GM12878 (cell line): ENCODE results near the gene BCS1L. TPM values are rescaled to one million over a fixed set of nuclear protein-coding genes. Genes with fewer than 3 reads are reported as not detected.

ENCODE experiments used
- ATF2 ChIP-seq: IDR thresholded peaks from 2 replicates; pipeline ENCODE4 v1.6.1; 2012; ENCODE audit warnings: low read length, inconsistent platforms
- CBX3 ChIP-seq: fragments of 200-600 bp; sonication (generic); IDR thresholded peaks from 2 replicates; pipeline ENCODE4 v1.6.1; 2016; ENCODE audit warnings: low read depth, borderline replicate concordance
- ETV6 ChIP-seq, 2 experiments: fragments of 450-650 bp in 1 of 2; IDR thresholded peaks in 1 of 2; conservative IDR thresholded peaks in 1 of 2; 2 replicates each; pipeline ENCODE4 v1.6.1; 2014; ENCODE audit warnings: antibody characterized with exemption in 1 of 2, borderline replicate concordance in 1 of 2, low read depth in 1 of 2, mild to moderate bottlenecking in 1 of 2, moderate library complexity in 1 of 2
- FOXM1 ChIP-seq: IDR thresholded peaks from 2 replicates; pipeline ENCODE4 v1.6.1; 2012; ENCODE audit warnings: low read depth, mild to moderate bottlenecking, inconsistent platforms, low read length, moderate library complexity
- HDAC6 ChIP-seq: fragments of 200-600 bp; sonication (generic); IDR thresholded peaks from one replicate; pipeline ENCODE4 v1.8.0; 2017; ENCODE audit warnings: antibody characterized with exemption; ENCODE audit not compliant: unreplicated experiment
- IKZF2 ChIP-seq, 2 experiments: fragments of 450-650 bp; IDR thresholded peaks; 2 replicates each; pipeline ENCODE4 v1.6.1; 2017; ENCODE audit warnings: mild to moderate bottlenecking in 2 of 2, moderate library complexity in 2 of 2
- KAT2A ChIP-seq: conservative IDR thresholded peaks from 2 replicates; pipeline ENCODE4 v1.6.1; 2011; ENCODE audit warnings: low read depth, low read length; ENCODE audit not compliant: control insufficient read depth
- MYB ChIP-seq: fragments of 150-350 bp; IDR thresholded peaks from 2 replicates; pipeline ENCODE4 v1.6.1; 2014; ENCODE audit warnings: mild to moderate bottlenecking, low read depth, low read length, borderline replicate concordance
- PKNOX1 ChIP-seq: fragments of 450-650 bp; IDR thresholded peaks from 2 replicates; pipeline ENCODE4 v1.6.1; 2016; ENCODE audit warnings: mild to moderate bottlenecking
- POLR2AphosphoS2 ChIP-seq: IDR thresholded peaks from 2 replicates; pipeline ENCODE4 v1.6.1; 2011; ENCODE audit warnings: low read depth, mild to moderate bottlenecking, low read length, improper control_type of control experiment, moderate library complexity
- PRDM15 ChIP-seq: fragments of 450-650 bp; formaldehyde crosslinking; IDR thresholded peaks from 2 replicates; pipeline ENCODE4 v1.4.0; 2020; ENCODE audit warnings: mild to moderate bottlenecking, moderate library complexity
- RUNX3 ChIP-seq: IDR thresholded peaks from 2 replicates; pipeline ENCODE4 v1.6.1; 2012; ENCODE audit warnings: low read length, inconsistent platforms
- SMC3 ChIP-seq: IDR thresholded peaks from 2 replicates; pipeline ENCODE4 v1.6.1; 2011; ENCODE audit warnings: low read length, improper control_type of control experiment, borderline replicate concordance
- SREBF1 ChIP-seq: IDR thresholded peaks from 2 replicates; pipeline ENCODE4 v1.6.1; 2012; ENCODE audit warnings: mild to moderate bottlenecking, low read length
- polyA plus RNA-seq, 11 experiments: library from polyadenylated mRNA; depleted of rRNA in 4 of 11; unstranded in 6 of 11; stranded (reverse) in 5 of 11; fragments of >200 nt; fragmentation: Nextera tagmentation in 4 of 11; fragmentation: Illumina TruSeq in 1 of 11; extraction: Ambion mirVana in 4 of 11; extraction: Trizol in 1 of 11; gene quantifications; 1 replicate in 1 of 11; 2 replicates in 10 of 11; pipeline versions ENCODE4 v1.2.1 to v1.2.3, GENCODE V29; 2011 to 2016; ENCODE audit warnings: inconsistent platforms in 2 of 11, missing spikeins in 2 of 11, low read depth in 1 of 11
- total RNA-seq, 4 experiments: library from RNA; depleted of rRNA in 3 of 4; stranded (reverse); fragments of >200 nt in 3 of 4; fragmentation: Illumina TruSeq in 1 of 4; extraction: Trizol in 1 of 4; gene quantifications; 2 replicates each; pipeline versions ENCODE4 v1.2.1 to v1.2.3, GENCODE V29; 2013 to 2021
- TF ChIP-seq, protein P1 (sequence below): fragments of 450-650 bp; formaldehyde crosslinking; IDR thresholded peaks from 2 replicates; pipeline ENCODE4 v1.4.0; 2022; ENCODE audit warnings: mild to moderate bottlenecking, moderate library complexity
- TF ChIP-seq, protein P2 (sequence below): IDR thresholded peaks from 2 replicates; pipeline ENCODE4 v1.6.1; 2011; ENCODE audit warnings: borderline replicate concordance, low read depth, mild to moderate bottlenecking, moderate library complexity, low read length; ENCODE audit not compliant: insufficient read depth, poor library complexity, severe bottlenecking

The BCS1L gene
- total and polyA plus RNA-seq, 10 of the 15 experiments (the other 5 are each of a cell fraction or from before 2014, with no cell fraction given): 40.4 to 114 (median 65.2) TPM

- TF ChIP-seq PRDM15 (CRISPR knock-in tag): no peak
- no peak for TF ChIP-seq KAT2A
- no peak for TF ChIP-seq MYB
- TF ChIP-seq, protein P1, sequence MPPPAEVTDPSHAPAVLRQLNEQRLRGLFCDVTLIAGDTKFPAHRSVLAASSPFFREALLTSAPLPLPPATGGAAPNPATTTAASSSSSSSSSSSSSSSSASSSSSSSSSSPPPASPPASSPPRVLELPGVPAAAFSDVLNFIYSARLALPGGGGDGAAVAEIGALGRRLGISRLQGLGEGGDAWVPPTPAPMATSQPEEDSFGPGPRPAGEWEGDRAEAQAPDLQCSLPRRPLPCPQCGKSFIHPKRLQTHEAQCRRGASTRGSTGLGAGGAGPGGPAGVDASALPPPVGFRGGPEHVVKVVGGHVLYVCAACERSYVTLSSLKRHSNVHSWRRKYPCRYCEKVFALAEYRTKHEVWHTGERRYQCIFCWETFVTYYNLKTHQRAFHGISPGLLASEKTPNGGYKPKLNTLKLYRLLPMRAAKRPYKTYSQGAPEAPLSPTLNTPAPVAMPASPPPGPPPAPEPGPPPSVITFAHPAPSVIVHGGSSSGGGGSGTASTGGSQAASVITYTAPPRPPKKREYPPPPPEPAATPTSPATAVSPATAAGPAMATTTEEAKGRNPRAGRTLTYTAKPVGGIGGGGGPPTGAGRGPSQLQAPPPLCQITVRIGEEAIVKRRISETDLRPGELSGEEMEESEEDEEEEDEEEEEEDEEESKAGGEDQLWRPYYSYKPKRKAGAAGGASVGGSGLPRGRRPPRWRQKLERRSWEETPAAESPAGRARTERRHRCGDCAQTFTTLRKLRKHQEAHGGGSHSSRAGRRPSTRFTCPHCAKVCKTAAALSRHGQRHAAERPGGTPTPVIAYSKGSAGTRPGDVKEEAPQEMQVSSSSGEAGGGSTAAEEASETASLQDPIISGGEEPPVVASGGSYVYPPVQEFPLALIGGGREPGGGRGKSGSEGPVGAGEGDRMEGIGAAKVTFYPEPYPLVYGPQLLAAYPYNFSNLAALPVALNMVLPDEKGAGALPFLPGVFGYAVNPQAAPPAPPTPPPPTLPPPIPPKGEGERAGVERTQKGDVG (CRISPR knock-in tag): no peak
- no peak for TF ChIP-seq ATF2
- no peak for TF ChIP-seq CBX3
- TF ChIP-seq RUNX3: peak; percentile 82
- TF ChIP-seq IKZF2 (IDR thresholded peaks at IDR 0.05): peak; percentile 26 to 42; a peak in 1 of 4 replicates
- 0 out of 4 replicates have a peak, but pooled peaks of 1 of the 2 experiments have one; percentile 13 for TF ChIP-seq ETV6 (conservative IDR thresholded peaks at IDR 0.05 in 1 of 2, IDR thresholded peaks at IDR 0.05 in 1 of 2; ENCODE audit: borderline replicate concordance in 1 of 2, low read depth in 1 of 2)
- peak; percentile 41; the same call in 1 of the 2 replicates for TF ChIP-seq SMC3
- TF ChIP-seq POLR2AphosphoS2: no peak
- TF ChIP-seq HDAC6: no peak
- TF ChIP-seq, protein P2, sequence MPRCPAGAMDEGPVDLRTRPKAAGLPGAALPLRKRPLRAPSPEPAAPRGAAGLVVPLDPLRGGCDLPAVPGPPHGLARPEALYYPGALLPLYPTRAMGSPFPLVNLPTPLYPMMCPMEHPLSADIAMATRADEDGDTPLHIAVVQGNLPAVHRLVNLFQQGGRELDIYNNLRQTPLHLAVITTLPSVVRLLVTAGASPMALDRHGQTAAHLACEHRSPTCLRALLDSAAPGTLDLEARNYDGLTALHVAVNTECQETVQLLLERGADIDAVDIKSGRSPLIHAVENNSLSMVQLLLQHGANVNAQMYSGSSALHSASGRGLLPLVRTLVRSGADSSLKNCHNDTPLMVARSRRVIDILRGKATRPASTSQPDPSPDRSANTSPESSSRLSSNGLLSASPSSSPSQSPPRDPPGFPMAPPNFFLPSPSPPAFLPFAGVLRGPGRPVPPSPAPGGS: no peak
- TF ChIP-seq SREBF1: peak; percentile 63
- no peak; the same call in 1 of the 2 replicates for TF ChIP-seq FOXM1
- peak; percentile 80 for TF ChIP-seq PKNOX1
These were observed 51.4 kb downstream of the BCS1L start, which contains the start of gene TTLL4 (continued) for GRCh38 chr2:218710687-218711549.
